HL-60/S4 treated with retinoic acid at 250 ng/mL for 4 days and 3 days (cell line): Measurements from ENCODE around the gene FNDC11.

Experiments
- in situ Hi-C: fragments of 300-500 bp; cut with MboI; formaldehyde crosslinking; loops from 2 replicates; pipeline ENCODE4 v1.7.0; 2022; ENCODE audit warnings: low sequenced_read_pairs

The FNDC11 gene

DNA sequence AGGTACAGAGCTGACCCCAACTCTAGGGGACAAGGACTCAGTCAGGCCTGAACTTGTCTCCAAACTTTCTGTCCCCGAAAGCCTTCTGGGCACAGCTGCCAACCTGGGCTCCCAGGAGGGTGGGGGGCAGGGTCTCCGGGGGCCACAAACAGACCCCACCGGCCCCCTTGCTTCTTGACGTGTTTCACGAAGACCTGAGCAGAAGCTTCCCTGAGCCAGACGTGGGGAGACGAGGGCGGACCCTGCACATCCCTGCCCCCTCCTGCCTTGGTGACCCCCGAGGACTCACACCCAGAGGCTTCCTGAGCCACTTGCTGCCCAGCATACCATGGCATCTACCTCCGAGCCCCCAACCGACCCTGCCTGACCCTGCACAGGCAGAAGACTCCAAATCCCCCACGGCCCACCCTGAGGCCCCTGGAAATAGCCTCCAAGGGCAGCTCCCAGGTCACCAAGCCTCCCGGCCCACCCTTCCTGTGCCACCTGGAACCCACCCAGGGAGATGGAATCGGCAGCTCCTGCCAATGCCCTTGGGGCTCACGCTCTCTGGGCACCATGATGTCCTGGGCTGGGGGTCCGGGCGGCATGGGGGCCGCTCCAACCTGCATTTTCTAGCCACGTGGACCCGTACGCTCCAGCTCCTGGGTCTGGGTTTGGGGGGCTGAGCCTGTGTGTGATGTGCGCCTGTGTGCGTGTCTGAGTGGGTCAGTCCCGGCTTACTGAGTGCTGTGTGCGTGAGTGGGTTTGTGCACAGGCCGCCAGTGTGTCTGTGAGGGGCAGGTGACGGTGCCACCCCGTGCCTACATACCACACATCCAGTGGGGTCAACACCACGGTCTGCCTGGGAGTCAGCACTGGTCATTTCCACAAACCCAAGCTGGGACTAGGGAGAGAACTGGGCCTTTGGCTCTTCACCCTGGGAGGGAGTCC, 14.3 kb upstream of the FNDC11 start:
- in situ Hi-C loops: no loop called here

DNA sequence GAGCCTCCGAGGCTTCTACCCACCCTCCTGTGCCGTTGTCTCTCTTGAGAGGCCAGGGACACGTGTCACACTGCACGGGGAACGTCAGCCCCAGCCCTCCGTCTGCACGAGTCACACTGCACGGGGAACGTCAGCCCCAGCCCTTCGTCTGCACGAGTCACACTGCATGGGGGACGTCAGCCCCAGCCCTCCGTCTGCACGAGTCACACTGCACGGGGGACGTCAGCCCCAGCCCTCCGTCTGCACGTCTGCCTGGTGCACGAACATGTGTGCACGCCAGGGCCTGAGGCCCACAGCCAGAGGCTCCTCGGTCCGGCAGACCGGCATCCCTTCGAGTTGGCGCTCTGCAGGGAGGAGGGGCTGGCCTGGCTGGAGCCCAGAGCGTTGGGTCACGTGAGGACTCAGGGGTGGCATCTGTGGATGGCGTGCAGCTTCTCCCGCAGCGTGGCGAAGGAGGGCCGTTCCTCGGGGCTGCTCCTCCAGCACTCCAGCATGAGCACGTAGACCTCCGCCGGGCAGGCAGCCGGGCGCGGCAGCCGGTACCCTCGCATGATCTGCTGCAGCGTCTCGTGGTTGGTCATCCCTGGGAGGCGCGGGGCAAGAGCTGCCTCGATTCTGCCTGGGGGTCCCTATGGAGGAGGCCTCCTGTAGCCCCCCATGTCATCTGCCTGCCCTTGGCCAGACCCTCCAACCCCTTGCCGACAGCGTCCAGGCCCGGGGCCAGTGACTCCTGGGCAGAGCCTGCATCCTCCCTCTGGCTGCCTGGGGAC, 13.4 kb upstream of the FNDC11 start:
- in situ Hi-C loops: no loop called here

DNA sequence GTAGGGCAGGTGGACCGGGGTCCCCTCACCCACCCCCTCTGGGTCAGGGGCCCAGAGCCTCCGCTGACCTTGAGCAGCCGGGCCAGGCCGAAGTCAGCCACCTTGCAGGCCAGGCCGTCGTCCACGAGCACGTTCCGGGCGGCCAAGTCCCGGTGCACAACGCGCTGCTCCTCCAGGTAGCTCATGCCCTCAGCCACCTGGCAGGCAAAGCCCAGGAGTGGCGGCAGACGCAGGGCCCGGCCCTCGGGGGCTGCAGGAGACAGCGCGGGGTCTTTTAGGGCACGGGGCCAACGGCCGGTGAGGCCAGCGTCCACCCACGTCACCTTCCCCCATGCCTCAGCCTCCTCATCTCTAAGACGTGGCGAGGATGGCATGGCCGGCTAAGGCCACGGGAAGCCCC, 12.6 kb upstream of the FNDC11 start:
- in situ Hi-C loops: no loop called here

DNA sequence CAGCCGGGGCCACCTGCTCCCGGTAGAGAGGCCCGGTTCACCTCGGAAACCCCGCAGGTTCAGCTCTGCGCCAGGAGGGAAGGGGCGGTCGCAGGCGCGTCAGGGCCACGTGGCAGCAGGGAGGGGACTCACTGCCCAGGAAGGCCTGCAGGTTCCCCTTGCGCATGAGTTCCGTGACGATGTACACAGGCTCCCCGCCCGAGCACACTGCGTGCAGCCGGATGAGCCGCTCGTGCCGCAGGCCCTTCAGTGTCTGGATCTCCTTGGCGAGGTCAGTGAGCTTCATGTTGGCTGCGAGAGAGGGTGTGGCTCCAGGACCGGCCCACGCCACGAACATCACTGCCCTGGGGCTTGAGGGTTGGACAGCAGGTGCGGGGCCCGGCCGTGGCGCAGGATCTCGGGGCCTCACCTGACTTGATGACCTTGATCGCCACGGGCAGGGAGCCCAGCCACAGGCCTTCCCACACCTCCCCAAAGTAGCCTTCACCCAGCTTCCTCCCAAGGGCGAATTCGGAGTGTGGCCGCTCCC, 11.9 kb upstream of the FNDC11 start:
- in situ Hi-C loops: no loop called here

DNA sequence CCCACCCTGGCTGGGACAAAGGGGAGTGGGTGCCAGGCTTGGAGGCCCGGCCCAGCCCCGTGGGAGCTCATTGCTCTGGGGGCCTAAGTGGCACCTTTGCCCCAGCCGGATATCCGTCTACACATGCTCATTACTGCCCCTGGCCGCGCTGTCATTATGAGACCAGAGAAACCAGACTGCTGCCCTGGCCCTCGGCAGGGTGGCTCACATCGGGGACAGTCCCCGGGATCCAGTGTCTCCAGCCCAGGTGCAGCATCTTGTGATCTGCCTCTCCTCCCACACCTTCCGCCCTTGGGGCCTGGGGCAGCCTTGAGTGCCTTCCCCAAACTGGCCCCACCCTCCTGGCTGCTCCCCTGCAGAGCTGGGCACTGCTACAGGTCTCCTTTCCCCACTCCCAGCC, 11.3 kb upstream of the FNDC11 start:
- in situ Hi-C loops: no loop called here

DNA sequence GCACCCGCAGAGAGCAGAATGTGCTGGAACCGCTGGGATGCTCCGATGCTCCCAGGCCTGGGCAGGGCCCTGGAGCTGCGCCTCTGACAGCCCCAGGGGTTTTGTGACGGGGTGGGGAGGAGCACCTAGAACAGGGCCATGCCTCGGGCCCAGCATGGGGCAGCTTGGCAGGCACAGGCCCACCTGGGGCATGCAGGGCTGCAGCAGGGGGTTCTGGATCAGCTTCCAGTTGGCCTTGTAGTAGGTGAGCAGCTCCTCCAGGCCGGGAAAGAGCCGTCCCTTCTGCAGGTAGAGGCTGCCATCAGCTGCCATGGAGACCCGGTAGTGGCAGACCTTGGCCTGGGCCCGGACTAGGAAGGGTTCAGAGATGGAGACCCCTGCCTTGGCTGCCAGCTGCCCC, 10.8 kb upstream of the FNDC11 start:
- in situ Hi-C loops: no loop called here

DNA sequence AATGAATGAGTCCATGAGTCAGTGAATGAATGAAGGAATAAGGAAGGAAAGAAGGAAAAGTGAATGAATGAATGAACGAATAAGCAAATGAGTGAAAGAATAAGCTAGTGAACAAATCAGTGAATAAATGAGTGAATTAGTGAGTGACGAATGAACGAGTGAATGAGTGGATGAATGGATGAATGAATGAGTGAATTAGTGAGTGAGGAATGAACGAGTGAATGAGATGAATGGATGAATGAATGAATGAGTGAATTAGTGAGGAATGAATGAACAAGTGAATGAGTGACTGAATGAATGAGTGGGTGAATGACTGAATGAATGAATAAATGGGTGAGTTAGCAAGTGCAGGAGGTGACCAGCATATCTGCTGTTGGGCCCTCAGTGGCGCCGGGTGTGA, 10.2 kb upstream of the FNDC11 start:
- in situ Hi-C loops: no loop called here

DNA sequence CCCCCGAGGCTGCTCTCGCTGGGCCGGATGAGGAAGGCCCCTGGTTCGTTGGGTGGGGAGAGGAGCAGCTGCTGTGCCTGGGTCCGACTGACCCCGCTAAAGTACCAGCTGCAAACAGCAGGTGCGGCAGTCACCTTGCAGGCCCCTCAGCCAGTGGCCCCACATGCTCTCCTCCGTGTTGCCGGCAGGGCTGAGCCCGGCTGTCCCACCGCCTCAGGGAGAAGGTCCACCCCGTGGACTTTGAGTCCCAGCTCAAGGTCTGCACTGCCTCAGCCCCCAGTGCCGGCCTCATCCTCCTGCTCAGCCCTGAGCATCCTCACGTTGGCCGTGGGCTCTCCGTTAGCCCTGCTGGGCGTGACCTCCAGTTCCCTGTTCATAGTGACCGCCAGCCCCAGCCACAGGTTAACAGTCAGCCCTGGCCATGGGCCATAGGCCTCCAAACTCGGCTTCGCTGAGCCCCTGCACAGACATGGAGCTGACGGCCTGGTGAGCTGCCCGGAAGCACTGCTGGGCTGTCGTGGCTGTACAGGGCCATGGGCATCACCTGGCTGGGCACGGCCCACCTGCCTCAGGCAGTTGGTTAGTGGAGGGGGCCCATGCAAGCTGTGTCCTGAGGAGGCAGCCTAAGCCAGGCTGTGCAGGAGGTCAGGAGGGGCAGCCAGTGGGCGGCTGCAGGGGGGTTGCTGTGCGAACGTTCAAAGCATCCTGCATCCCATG, 9.6 kb upstream of the FNDC11 start:
- in situ Hi-C loops: no loop called here

DNA sequence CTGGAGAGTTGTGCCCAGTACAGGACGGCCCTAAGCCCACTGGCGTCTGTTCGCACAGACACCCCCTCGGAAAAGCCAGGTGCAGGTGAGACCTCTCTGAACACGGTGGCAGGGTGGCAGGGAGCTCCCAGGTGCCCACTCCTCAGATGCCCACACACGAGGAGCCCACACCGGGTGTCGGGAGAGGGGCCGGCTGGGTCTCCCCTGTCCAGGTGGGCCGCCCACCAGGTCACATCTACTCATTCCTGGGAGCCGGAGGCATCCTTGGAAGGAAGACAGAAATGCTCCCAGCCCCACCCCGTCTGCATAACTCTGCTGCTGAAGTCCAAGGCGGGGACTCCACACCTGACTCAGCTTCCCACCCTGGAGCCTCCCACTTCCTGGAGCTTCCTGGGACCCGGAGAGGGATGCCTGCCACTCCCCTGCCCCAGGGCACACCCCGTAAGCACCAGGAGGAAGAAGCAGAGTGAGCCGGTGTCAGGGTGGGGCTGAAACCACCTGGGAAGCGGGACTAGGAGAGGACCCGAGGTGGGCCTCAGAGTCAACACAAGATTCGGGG, 8.9 kb upstream of the FNDC11 start:
- in situ Hi-C loops: no loop called here

DNA sequence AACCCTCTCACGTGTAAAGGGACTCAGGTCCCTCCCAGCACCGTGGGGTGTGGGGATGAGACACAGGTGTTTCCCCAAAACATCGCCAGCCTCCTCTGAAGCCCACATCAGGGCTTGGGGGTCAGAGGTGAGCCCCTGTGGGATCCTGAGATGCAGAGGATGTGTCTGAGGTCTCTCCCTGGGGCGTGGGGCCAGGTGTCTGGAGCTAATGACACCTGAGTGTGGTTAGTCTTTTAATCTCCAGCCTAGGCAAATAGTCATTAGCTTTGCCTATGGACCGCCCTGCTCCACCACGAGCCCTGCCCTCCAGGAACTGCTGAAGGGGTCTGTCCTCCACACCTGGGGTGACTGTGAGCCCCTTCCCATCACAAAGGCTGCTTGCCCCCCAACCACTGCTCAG, 8.1 kb upstream of the FNDC11 start:
- in situ Hi-C loops: no loop called here

DNA sequence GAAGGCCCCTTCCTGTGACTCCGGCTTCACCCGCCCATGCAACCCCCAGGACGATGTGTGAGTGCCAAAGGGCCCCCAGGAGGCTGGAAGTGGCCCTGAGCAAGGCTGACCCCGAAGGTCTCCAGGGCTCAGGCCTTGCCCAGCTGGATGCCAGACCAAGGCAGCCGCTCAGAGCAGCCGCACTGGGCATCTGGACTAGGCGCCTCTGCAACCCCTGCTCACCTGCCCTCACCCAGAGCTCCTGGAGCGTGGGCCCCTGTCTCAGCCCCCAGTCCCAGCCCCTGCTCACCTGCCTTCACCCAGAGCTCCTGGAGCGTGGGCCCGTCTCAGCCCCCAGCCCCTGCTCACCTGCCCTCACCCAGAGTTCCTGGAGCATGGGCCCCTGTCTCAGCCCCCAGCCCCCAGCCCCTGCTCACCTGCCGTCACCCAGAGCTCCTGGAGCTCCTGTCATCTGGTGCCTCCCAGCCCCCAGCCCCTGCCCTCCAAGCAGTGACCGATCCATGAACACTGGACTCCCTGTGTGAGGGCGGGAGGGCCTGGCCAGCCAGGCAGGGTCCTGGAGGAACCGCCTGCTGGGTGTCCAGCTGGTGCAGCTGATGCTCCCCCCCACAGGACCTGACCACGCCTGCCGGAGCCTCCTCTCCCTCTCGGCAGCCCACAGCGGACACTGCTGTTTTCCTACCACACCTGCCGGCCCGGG, 7.6 kb upstream of the FNDC11 start:
- in situ Hi-C loops: no loop called here

DNA sequence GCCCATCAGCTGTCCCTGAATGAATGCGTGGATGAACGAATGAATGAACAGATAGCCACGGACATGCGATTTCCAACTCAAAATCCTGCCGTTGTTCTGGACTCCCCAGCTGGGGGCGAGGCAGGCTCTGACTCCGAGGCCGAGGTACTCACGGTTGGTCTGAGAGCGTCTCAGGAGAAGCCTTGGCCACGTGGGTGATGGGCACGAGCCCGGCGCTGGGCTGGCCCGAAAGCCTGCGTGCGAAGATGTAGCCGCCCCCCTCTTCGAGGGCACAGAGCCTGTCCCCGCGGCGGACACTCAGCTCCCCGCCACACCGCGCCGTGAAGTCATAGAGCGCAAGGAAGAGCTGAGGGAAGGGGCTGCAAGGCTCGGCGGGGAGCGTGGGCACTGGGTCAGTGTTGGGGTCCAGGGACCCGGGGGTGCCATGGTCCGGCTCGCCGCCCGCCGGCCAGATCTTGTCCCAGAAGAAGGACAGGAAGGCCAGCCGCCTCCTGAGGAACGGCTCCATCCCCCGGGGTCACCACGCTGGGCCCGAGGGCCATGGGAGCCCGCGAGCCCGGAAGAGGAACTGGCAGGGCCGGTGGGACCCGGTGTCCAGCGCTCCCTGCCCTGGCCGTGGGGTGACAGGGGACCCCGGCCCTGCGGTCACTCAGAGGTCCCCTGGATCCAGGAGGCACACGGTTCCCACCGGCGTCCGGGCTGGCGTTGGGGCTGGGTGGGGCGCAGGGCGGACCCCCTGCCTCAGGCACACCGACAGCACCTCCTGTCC, 6.8 kb upstream of the FNDC11 start:
- in situ Hi-C loops: no loop called here

DNA sequence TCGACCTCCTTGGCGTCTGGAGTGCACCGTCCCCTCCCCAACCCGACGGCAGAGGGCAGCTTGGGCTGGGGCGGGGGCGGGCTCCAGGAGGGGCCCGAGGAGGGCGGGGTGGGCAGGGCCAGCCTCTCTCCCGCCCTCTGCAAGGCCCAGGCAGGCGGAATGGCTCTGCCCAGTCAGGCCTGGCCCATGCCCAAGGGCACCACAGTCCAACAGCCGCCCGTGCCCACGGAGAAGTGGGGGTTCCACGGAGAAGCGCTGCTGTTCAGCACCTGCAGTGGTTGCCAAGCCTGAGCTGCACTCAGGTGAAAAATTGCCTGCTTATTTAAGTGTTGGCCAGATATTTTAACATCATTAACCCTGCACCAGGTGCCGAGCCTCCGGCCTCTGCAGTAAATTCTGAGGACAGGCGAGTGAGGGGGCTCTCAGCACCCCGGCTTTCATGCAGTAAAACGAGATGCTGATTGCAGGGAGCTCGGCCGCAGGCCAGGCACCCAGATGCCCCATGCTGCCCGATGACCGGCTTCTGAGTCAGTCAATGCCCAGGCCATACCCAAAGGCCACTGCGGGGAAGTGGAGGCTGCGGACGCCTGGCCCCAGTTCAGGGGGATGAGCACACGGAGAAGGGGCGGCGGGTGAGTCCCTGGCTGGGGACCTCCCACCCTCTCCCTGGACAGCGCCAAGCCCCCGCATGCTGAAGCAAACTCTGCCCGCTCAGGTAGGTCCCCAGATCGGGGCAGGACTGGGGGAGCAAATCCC, 6.1 kb upstream of the FNDC11 start, which contains the start of gene SRMS:
Gene SRMS (minus strand): TSS at position 25 of the 756 bp plus-strand sequence. CDS start 286 bp downstream, outside the sequence.
- in situ Hi-C loops: no loop called here

DNA sequence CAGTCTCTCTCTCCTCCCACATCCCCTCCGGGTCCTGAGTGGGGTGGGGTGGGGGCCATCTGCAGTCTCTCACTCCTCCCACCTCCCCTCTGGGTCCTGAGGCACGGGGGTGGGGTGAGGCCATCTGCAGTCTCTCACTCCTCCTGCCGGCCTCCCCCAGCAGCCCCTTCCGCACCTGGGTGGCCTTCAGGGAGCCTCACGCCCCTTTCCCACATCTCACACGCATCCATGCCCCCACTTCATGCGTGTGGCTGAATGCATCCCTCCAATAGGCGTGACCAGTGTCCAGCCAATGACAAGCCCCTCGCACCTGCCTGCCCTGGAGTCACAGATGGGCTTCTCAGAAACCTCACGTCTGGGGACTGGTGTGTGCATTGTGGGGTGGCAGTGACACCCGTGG, 5.4 kb upstream of the FNDC11 start:
- in situ Hi-C loops: no loop called here

DNA sequence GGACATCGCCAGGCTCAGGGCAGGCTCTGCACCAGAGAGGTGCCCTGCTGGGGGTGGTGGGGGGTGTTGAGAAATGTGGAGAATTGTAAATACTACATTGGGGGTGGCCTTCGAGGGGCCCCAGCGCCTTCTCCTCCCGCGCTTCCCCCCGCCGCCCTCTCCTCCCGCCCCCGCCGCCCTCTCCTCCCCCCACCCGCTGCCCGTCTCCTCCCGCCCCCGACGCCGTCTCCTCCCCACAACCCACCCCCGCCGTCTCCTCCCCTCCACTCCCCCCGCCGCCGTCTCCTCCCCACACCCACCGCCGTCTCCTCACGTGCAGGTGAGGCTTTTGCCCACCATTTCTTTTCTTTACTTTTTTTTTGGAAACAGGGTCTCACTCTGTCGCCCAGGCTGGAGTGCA, 4.9 kb upstream of the FNDC11 start:
- in situ Hi-C loops: no loop called here

DNA sequence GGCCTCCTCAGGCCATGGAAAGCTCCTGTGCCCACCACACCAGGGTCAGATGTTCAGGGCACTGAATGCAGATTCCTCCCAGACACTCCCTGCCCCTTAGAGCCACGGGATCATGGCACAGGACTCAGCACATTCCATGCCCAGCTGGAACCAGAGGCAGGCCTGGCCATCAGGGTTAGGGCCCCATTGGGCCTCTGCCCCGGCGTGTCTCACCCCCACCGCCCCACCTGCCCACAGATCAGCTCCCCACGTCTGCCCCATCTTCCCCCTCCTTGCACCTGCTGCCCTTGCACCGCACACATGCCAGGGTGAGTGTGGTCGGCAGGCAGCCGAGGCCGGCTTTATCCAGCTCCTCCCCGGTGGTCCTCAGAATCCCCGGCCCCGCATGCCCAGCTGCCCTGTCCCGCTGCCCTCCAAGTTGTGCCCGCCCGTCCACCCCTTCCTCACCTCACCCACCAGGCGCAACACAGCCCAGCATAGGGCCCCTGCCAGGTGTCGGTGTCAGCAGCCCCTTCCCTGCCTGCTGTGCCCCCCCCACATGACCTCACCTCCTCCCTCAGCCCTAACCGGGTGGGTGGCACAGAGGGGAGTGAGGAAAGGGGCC, 4.2 kb upstream of the FNDC11 start:
- in situ Hi-C loops: no loop called here

DNA sequence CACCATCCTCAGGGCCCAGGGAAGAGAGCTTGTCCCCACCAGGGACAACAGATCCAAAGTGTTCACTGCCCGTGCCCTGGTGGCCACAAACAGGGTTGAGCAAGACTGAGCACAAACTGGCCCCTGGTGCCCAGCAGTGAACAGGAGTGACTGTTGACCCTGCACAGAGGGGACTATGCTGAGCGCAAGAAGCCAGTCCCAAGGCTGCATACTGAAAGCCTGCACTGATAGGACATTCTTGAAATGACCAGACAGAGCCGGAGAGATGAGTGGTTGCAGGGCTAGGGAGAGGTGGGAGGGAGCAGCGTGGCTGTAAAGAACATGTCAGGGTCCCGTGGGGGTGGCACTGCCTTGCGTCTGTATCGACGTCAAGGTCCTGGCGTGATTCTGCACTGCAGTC, 2.9 kb upstream of the FNDC11 start:
- in situ Hi-C loops: no loop called here

DNA sequence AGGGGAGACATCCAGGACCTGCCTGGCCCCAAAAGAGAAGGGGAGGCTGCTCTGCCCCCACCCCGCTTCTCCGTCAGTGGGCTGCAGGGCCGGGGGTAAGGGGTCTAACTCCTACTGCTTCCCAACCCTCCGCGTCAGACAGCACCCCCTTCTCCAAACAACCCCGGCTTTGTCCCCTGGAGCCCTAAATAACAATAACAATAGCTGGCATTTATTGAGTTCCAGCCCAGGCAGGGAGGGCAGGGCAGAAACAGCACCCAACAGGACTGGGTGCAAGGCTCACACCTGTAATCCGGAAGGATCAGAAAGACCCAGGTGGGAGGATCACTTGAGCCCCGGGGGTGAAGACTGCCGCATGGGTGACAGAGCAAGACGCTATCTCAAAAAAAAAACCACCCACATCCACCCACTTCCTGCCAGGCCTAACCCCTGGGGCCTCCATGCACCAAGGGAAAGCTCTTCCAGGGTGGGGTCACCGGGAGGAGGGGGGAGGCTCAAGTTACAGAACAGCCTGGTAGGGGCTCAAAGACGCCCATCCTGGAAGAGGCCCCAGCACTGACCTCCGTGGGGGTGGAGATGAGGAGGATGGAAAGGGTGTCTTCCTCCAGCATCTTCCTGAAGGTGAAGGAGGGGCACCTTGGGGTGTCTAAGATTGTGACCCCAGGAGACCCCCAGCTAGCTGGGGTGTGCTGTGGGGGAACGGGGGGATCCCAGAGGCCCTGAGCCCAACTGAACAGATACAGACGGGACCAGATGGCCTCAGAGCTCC, 1.3 kb upstream of the FNDC11 start:
- in situ Hi-C loops: no loop called here
